RWPE2 (cell line): ENCODE data around the gene SOX8.

Source experiments
- ATAC-seq: fragments of 200-7000 bp; cut with Tn5 transposase; 3 replicates; pipeline ENCODE4 v1.9.1; 2021; ENCODE audit warnings: low read depth
- DNase-seq: peaks from one replicate; pipeline ENCODE4 v3.0.0-alpha.2; 2020; ENCODE audit warnings: low spot score
- H3K27ac ChIP-seq: fragments of 450-650 bp; 2 replicates; pipeline ENCODE4 v1.5.1; 2017; ENCODE audit warnings: mild to moderate bottlenecking; ENCODE audit not compliant: poor library complexity, severe bottlenecking
- H3K27me3 ChIP-seq: fragments of 250-450 bp; sonication (Bioruptor Pico); 2 replicates; pipeline ENCODE4 v1.5.1; 2021; ENCODE audit warnings: mild to moderate bottlenecking, moderate library complexity; ENCODE audit not compliant: insufficient read depth, poor library complexity, severe bottlenecking
- H3K36me3 ChIP-seq: fragments of 250-450 bp; sonication (Bioruptor Pico); 2 replicates; pipeline ENCODE4 v1.5.1; 2020; ENCODE audit warnings: low read depth, mild to moderate bottlenecking, moderate library complexity
- H3K4me1 ChIP-seq: fragments of 250-450 bp; sonication (Bioruptor Pico); 2 replicates; pipeline ENCODE4 v1.5.1; 2021; ENCODE audit warnings: mild to moderate bottlenecking, moderate library complexity; ENCODE audit not compliant: insufficient read depth, poor library complexity, severe bottlenecking
- H3K4me3 ChIP-seq: fragments of 250-450 bp; sonication (Bioruptor Pico); 2 replicates; pipeline ENCODE4 v1.5.1; 2021; ENCODE audit warnings: mild to moderate bottlenecking, moderate library complexity; ENCODE audit not compliant: severe bottlenecking
- H3K9me3 ChIP-seq: fragments of 250-450 bp; sonication (Bioruptor Pico); 2 replicates; pipeline ENCODE4 v1.5.1; 2021; ENCODE audit warnings: mild to moderate bottlenecking, moderate library complexity; ENCODE audit not compliant: severe bottlenecking
- CTCF ChIP-seq: fragments of 450-650 bp; IDR thresholded peaks from one replicate; pipeline ENCODE4 v1.5.1; 2017; ENCODE audit warnings: mild to moderate bottlenecking, moderate library complexity; ENCODE audit not compliant: poor library complexity, severe bottlenecking

SOX8 gene

GRCh38 chr16:977081-977701, 4.4 kb upstream of the SOX8 start:
- H3K4me1 ChIP-seq, result no peaks in the 10 kb centered on the region
- TF ChIP-seq CTCF, result no peak
- no peaks in the 10 kb centered on the region for H3K36me3 ChIP-seq
- no peaks in the 10 kb centered on the region for H3K9me3 ChIP-seq
- peaks cover 30% of the 10 kb centered on the region for H3K27me3 ChIP-seq
- H3K4me3 ChIP-seq, result no peak overlapping the region
- no peak for ATAC-seq
- DNase-seq, result no peak
- no peak overlapping the region for H3K27ac ChIP-seq

GRCh38 chr16:977896-978295, 3.7 kb upstream of the SOX8 start:
- Histone ChIP-seq H3K4me3 (no peak overlapping the region), H3K36me3 (no peaks in the 10 kb centered on the region), H3K9me3 (no peaks in the 10 kb centered on the region), H3K27ac (no peak overlapping the region), H3K4me1 (no peaks in the 10 kb centered on the region), H3K27me3 (peaks cover 37% of the 10 kb centered on the region)
- no peak for TF ChIP-seq CTCF
- DNase-seq, result no peak
- ATAC-seq, result no peak

GRCh38 chr16:978403-978802, 3.2 kb upstream of the SOX8 start:
- no peak overlapping the region for H3K27ac ChIP-seq
- H3K4me3 ChIP-seq, result no peak overlapping the region
- no peak for DNase-seq
- no peaks in the 10 kb centered on the region for H3K4me1 ChIP-seq
- H3K36me3 ChIP-seq, result no peaks in the 10 kb centered on the region
- no peak for TF ChIP-seq CTCF
- H3K27me3 ChIP-seq, result peaks cover 42% of the 10 kb centered on the region
- H3K9me3 ChIP-seq, result no peaks in the 10 kb centered on the region
- no peak for ATAC-seq

GRCh38 chr16:979147-979546, 2.4 kb upstream of the SOX8 start:
- TF ChIP-seq CTCF, result no peak
- no peak overlapping the region for H3K4me3 ChIP-seq
- no peaks in the 10 kb centered on the region for H3K36me3 ChIP-seq
- H3K27me3 ChIP-seq, result peaks cover 50% of the 10 kb centered on the region
- DNase-seq, result no peak
- no peaks in the 10 kb centered on the region for H3K4me1 ChIP-seq
- no peak for ATAC-seq
- H3K27ac ChIP-seq, result no peak overlapping the region
- no peaks in the 10 kb centered on the region for H3K9me3 ChIP-seq

GRCh38 chr16:979859-980594, 1.5 kb upstream of the SOX8 start:
- Histone ChIP-seq H3K27ac (no peak overlapping the region), H3K4me1 (no peaks in the 10 kb centered on the region), H3K9me3 (no peaks in the 10 kb centered on the region), H3K36me3 (no peaks in the 10 kb centered on the region), H3K4me3 (no peak overlapping the region), H3K27me3 (peaks cover 54% of the 10 kb centered on the region)
- DNase-seq, result no peak
- ATAC-seq, result no peak
- no peak for TF ChIP-seq CTCF
